OCI-LY7 (cell line): ENCODE results near the gene CEP70. TPM values are rescaled to one million over a fixed set of nuclear protein-coding genes. Genes with fewer than 3 reads are reported as not detected.

ENCODE experiments used
- BruUV-seq: library from RNA; stranded (reverse); fragments of 400-500 nt; replicated peaks from 2 replicates; lab custom pipeline; 2021; lab: Mats Ljungman, UMichigan
- CTCF ChIA-PET: fragments of 300-600 bp; sonication (Branson Sonifier 250); formaldehyde crosslinking; loops from one replicate; lab custom pipeline; 2022; ENCODE audit warnings: antibody characterized with exemption; ENCODE audit not compliant: unreplicated experiment; lab: Charles Lee
- POLR2A ChIA-PET: fragments of 300-600 bp; sonication (Branson Sonifier 250); formaldehyde crosslinking; loops from one replicate; lab custom pipeline; 2022; ENCODE audit warnings: antibody characterized with exemption; lab: Charles Lee
- DNase-seq: peaks from one replicate; pipeline ENCODE4 v3.0.0-alpha.2; 2015; ENCODE audit warnings: low spot score
- H2AFZ ChIP-seq: fragments of 200-600 bp; sonication (generic), shearing (Covaris generic); 2 replicates; pipeline ENCODE4 v1.6.1; 2014; ENCODE audit warnings: mild to moderate bottlenecking, antibody characterized with exemption, low read length, moderate library complexity
- H3K27ac ChIP-seq: fragments of 200-600 bp; sonication (generic); 2 replicates; pipeline ENCODE4 v1.5.1; 2014; ENCODE audit warnings: mixed run types, low read depth, mild to moderate bottlenecking, moderate library complexity, low read length, inconsistent platforms; ENCODE audit not compliant: poor library complexity, severe bottlenecking
- H3K36me3 ChIP-seq: fragments of 200-600 bp; sonication (generic); 2 replicates; pipeline ENCODE4 v1.6.1; 2014; ENCODE audit warnings: mild to moderate bottlenecking, antibody characterized with exemption, low read length, moderate library complexity, mixed read lengths; ENCODE audit not compliant: insufficient read depth
- H3K4me1 ChIP-seq: fragments of 200-600 bp; sonication (generic); 2 replicates; pipeline ENCODE4 v1.5.1; 2014; ENCODE audit warnings: mild to moderate bottlenecking, low read length; ENCODE audit not compliant: insufficient read depth, poor library complexity, severe bottlenecking
- H3K4me2 ChIP-seq: fragments of 200-600 bp; sonication (generic); 2 replicates; pipeline ENCODE4 v1.6.1; 2014; ENCODE audit warnings: mild to moderate bottlenecking, low read length
- H3K4me3 ChIP-seq: fragments of 200-600 bp; sonication (generic); 2 replicates; pipeline ENCODE4 v1.5.1; 2014; ENCODE audit warnings: mild to moderate bottlenecking, low read depth, low read length; ENCODE audit not compliant: poor library complexity, severe bottlenecking
- H3K79me2 ChIP-seq: fragments of 200-600 bp; sonication (generic); 2 replicates; pipeline ENCODE4 v1.6.1; 2016; ENCODE audit warnings: low read depth, mild to moderate bottlenecking, low read length, moderate library complexity, mixed read lengths; ENCODE audit not compliant: insufficient read depth
- H3K9me2 ChIP-seq: fragments of 200-600 bp; sonication (generic); 2 replicates; pipeline ENCODE4 v1.6.1; 2016; ENCODE audit warnings: mild to moderate bottlenecking, low read length, mixed read lengths; ENCODE audit not compliant: insufficient read depth
- H3K9me3 ChIP-seq: fragments of 200-600 bp; sonication (generic); 2 replicates; pipeline ENCODE4 v1.6.1; 2014; ENCODE audit warnings: mild to moderate bottlenecking, mixed run types, low read length, mixed read lengths
- H4K20me1 ChIP-seq: fragments of 200-600 bp; sonication (generic); 2 replicates; pipeline ENCODE4 v1.6.1; 2014; ENCODE audit warnings: mild to moderate bottlenecking, antibody characterized with exemption, low read length, moderate library complexity, mixed read lengths; ENCODE audit not compliant: insufficient read depth
- CTCF ChIP-seq: fragments of 200-600 bp; sonication (generic); conservative IDR thresholded peaks from 2 replicates; pipeline ENCODE4 v1.5.1; 2014; ENCODE audit warnings: mild to moderate bottlenecking, antibody characterized with exemption, low read length, moderate library complexity, mixed read lengths
- EZH2phosphoT487 ChIP-seq: fragments of 200-600 bp; sonication (generic); IDR thresholded peaks from 2 replicates; pipeline ENCODE4 v1.6.1; 2018; ENCODE audit warnings: low read depth, borderline replicate concordance, mild to moderate bottlenecking, mixed run types, antibody characterized with exemption, low read length, moderate library complexity, mixed read lengths
- intact Hi-C: fragments of 100-400 bp; cut with micrococcal nuclease; formaldehyde crosslinking; loops from one replicate; pipeline ENCODE4 v1.10.0; 2022; ENCODE audit not compliant: unreplicated experiment
- total RNA-seq, 2 experiments: library from RNA; depleted of rRNA in 1 of 2; stranded (reverse); fragments of >200 nt in 1 of 2; shearing (Covaris generic) in 1 of 2; gene quantifications; 2 replicates each; pipeline ENCODE4 v1.2.3, GENCODE V29; 2014 to 2022

CEP70 gene
- total RNA-seq, 2 experiments from 2014 or later: 29.2 to 32.3 TPM

- Histone ChIP-seq H3K9me2 (no peaks in the 10 kb centered on the region), H3K4me3 (no peak overlapping the region), H3K9me3 (no peaks in the 10 kb centered on the region), H2AFZ (no peak overlapping the region), H3K79me2 (no peaks in the 10 kb centered on the region), H3K4me1 (no peaks in the 10 kb centered on the region), H4K20me1 (no peaks in the 10 kb centered on the region), H3K27ac (no peak overlapping the region), H3K4me2 (no peak overlapping the region), H3K36me3 (no peaks in the 10 kb centered on the region)
- intact Hi-C loops: no loop called here
- ChIA-PET POLR2A (no interaction called here), CTCF (no interaction called here)
- DNase-seq: no peak
- BruUV-seq: no TSS peak
- TF ChIP-seq EZH2phosphoT487: no peak
- no peak for TF ChIP-seq CTCF
Observed at GRCh38 chr3:138461246-138461645, 132.8 kb downstream of the CEP70 start.

GRCh38 chr3:138460536-138461205 is 133.4 kb downstream of the CEP70 start:
- no peaks in the 10 kb centered on the region for H3K36me3 ChIP-seq
- H3K4me3 ChIP-seq: no peak overlapping the region
- H3K27ac ChIP-seq: no peak overlapping the region
- ChIA-PET POLR2A (no interaction called here), CTCF (no interaction called here)
- intact Hi-C loops: no loop called here
- no peaks in the 10 kb centered on the region for H3K9me3 ChIP-seq
- no TSS peak for BruUV-seq
- TF ChIP-seq CTCF (no peak), EZH2phosphoT487 (no peak)
- no peaks in the 10 kb centered on the region for H4K20me1 ChIP-seq
- no peaks in the 10 kb centered on the region for H3K4me1 ChIP-seq
- H2AFZ ChIP-seq: no peak overlapping the region
- no peaks in the 10 kb centered on the region for H3K9me2 ChIP-seq
- DNase-seq: no peak
- H3K79me2 ChIP-seq: no peaks in the 10 kb centered on the region
- no peak overlapping the region for H3K4me2 ChIP-seq
